Vagina (tissue), 2 donors: ENCODE measurements around the gene TP53I3. TPM values are rescaled to one million over a fixed set of nuclear protein-coding genes. Genes with fewer than 3 reads are reported as not detected.

ENCODE experiments used
- DNase-seq, 2 donors: peaks; one replicate each; pipeline ENCODE4 v3.0.0-alpha.2; 2017; ENCODE audit errors: extremely low spot score in 2 of 2
- H3K27ac ChIP-seq: fragments of 200-600 bp; sonication (generic); one replicate; pipeline ENCODE4 v1.5.1; 2019
- H3K27me3 ChIP-seq: fragments of 200-600 bp; sonication (generic); one replicate; pipeline ENCODE4 v1.5.1; 2019
- H3K36me3 ChIP-seq, 2 donors: fragments of 200-600 bp; sonication (generic); one replicate each; pipeline ENCODE4 v1.5.1; 2017 to 2019
- H3K4me1 ChIP-seq: fragments of 200-600 bp; sonication (generic); one replicate; pipeline ENCODE4 v1.5.1; 2019
- H3K4me3 ChIP-seq, 2 donors: fragments of 200-600 bp; sonication (generic); 1 replicate in 1 of 2; 2 replicates in 1 of 2; pipeline ENCODE4 v1.5.1; 2016 to 2019
- H3K9me3 ChIP-seq: fragments of 200-600 bp; sonication (generic); one replicate; pipeline ENCODE4 v1.5.1; 2019
- POLR2A ChIP-seq, 2 donors: fragments of 450-650 bp; IDR thresholded peaks; one replicate each; pipeline ENCODE4 v1.6.1; 2017; ENCODE audit warnings: antibody characterized with exemption in 2 of 2, mild to moderate bottlenecking in 2 of 2, moderate library complexity in 2 of 2
- POLR2AphosphoS5 ChIP-seq, 2 donors: sonication (generic); formaldehyde crosslinking; IDR thresholded peaks; one replicate each; pipeline ENCODE4 v1.9.0; 2017; ENCODE audit warnings: antibody characterized with exemption in 2 of 2, mild to moderate bottlenecking in 2 of 2, low read depth in 1 of 2; ENCODE audit not compliant: insufficient read depth in 1 of 2
- intact Hi-C: fragments of 100-400 bp; cut with DNase I; formaldehyde crosslinking; loops from one replicate; pipeline ENCODE4 v1.15.1; 2023
- small RNA-seq: library from RNA; depleted of rRNA; stranded (forward); fragments of <200 nt; gene quantifications from one replicate; pipeline ENCODE3, GENCODE V24; 2016
- total RNA-seq: library from RNA; depleted of rRNA; stranded (reverse); fragments of >200 nt; gene quantifications from one replicate; pipeline ENCODE4 v1.2.3, GENCODE V29; 2016
- TF ChIP-seq, protein P1 (sequence below), 3 experiments: fragments of 450-650 bp in 2 of 3; fragments of 200-600 bp in 1 of 3; sonication (generic) in 1 of 3; IDR thresholded peaks; one replicate each; pipeline ENCODE4 v1.5.1; 2017 to 2019; ENCODE audit warnings: antibody characterized with exemption in 3 of 3, mild to moderate bottlenecking in 2 of 3, moderate library complexity in 2 of 3

The TP53I3 gene
- total RNA-seq, 1 donor from 2014 or later, result 31.9 TPM

- no peaks in the 10 kb centered on the region for H3K9me3 ChIP-seq
- TF ChIP-seq, protein P1, sequence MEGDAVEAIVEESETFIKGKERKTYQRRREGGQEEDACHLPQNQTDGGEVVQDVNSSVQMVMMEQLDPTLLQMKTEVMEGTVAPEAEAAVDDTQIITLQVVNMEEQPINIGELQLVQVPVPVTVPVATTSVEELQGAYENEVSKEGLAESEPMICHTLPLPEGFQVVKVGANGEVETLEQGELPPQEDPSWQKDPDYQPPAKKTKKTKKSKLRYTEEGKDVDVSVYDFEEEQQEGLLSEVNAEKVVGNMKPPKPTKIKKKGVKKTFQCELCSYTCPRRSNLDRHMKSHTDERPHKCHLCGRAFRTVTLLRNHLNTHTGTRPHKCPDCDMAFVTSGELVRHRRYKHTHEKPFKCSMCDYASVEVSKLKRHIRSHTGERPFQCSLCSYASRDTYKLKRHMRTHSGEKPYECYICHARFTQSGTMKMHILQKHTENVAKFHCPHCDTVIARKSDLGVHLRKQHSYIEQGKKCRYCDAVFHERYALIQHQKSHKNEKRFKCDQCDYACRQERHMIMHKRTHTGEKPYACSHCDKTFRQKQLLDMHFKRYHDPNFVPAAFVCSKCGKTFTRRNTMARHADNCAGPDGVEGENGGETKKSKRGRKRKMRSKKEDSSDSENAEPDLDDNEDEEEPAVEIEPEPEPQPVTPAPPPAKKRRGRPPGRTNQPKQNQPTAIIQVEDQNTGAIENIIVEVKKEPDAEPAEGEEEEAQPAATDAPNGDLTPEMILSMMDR (IDR thresholded peaks at IDR 0.05), result no peak
- TF ChIP-seq POLR2A (IDR thresholded peaks at IDR 0.05) (no peak), POLR2AphosphoS5 (IDR thresholded peaks at IDR 0.05; ENCODE audit: insufficient read depth in 1 of 2, low read depth in 1 of 2) (no peak)
- H3K36me3 ChIP-seq, result peaks cover 0 to 9% of the 10 kb centered on the region in 2 donors
- H3K4me3 ChIP-seq, result no peak overlapping the region
- no peaks in the 10 kb centered on the region for H3K27me3 ChIP-seq
- no peak for DNase-seq
- intact Hi-C loops, result no loop called here
- H3K4me1 ChIP-seq, result peaks cover 11% of the 10 kb centered on the region
- H3K27ac ChIP-seq, result no peak overlapping the region
Observed at GRCh38 chr2:24038786-24039499, 45.7 kb downstream of the TP53I3 start.

Small RNA genes lying within 50 kb of the gene (small RNA-seq; reads per million reads assigned to genes)
- gene RNU6-370P, result not detected

Other genes starting within 250 kb of the TP53I3 start
- gene ATAD2B, start 157.7 kb downstream of the TP53I3 start, total RNA-seq, result 38.5 TPM
- gene UBXN2A, start 144.4 kb downstream of the TP53I3 start, total RNA-seq, result 12.5 TPM
- not detected for gene MFSD2B, start 74.7 kb downstream of the TP53I3 start, total RNA-seq
- gene WDCP, start 37.4 kb downstream of the TP53I3 start, total RNA-seq, result 5.2 TPM
- 14.2 TPM for gene FKBP1B, start 35.1 kb downstream of the TP53I3 start, total RNA-seq
- gene SF3B6, start 8.5 kb downstream of the TP53I3 start, total RNA-seq, result 82.3 TPM
- gene PFN4, start 38.5 kb upstream of the TP53I3 start, total RNA-seq, result not detected
- gene FAM228B, start 38.6 kb upstream of the TP53I3 start, total RNA-seq, result 16.5 TPM
- gene FAM228A, start 90.2 kb upstream of the TP53I3 start, total RNA-seq, result 0.98 TPM